Stomach smooth muscle (tissue), 2 donors: ENCODE results near the gene STX1B.

ENCODE experiments used
- H3K27ac ChIP-seq: one replicate; pipeline ENCODE4 v1.7.0; 2013; ENCODE audit warnings: mild to moderate bottlenecking, low read length, inconsistent platforms
- H3K27me3 ChIP-seq, 2 donors: one replicate each; pipeline ENCODE4 v1.7.0; 2013; ENCODE audit warnings: low read length in 2 of 2; ENCODE audit not compliant: insufficient read depth in 2 of 2, control insufficient read depth in 1 of 2
- H3K36me3 ChIP-seq, 2 donors: one replicate each; pipeline ENCODE4 v1.7.0; 2013; ENCODE audit warnings: low read length in 2 of 2; ENCODE audit not compliant: control insufficient read depth in 2 of 2, insufficient read depth in 2 of 2
- H3K4me1 ChIP-seq: one replicate; pipeline ENCODE4 v1.7.0; 2013; ENCODE audit warnings: low read length; ENCODE audit not compliant: control insufficient read depth, insufficient read depth
- H3K4me3 ChIP-seq, 2 donors: one replicate each; pipeline ENCODE4 v1.7.0; 2013; ENCODE audit warnings: low read length in 2 of 2
- H3K9ac ChIP-seq, 2 donors: one replicate each; pipeline ENCODE4 v1.7.0; 2013; ENCODE audit warnings: low read length in 2 of 2, mild to moderate bottlenecking in 1 of 2
- H3K9me3 ChIP-seq, 2 donors: one replicate each; pipeline ENCODE4 v1.7.0; 2013; ENCODE audit warnings: low read length in 2 of 2; ENCODE audit not compliant: control insufficient read depth in 2 of 2
- donor health status: healthy.
- donor health status: Pancreatic carcinoma.

The STX1B gene

DNA sequence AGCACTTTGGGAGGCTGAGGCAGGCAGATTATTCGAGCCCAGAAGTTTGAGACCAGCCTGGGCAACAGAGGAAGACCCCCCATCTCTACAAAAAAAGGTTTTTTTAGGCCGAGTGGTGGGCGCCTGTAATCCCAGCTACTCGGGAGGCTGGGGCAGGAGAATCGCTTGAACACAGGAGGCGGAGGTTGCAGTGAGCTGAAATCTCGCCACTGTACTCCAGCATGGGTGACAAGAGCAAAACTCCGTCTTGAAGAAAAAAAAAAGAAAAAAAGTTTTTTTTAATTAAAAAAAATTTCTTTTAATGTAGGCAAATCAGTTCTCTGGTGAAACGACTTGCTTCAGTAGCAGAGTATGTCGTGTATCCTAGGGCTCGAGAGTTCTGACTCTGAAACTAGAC, 14.5 kb downstream of the STX1B start:
- peak overlapping the region in 1 of 2 donors; percentile 80 for H3K9ac ChIP-seq
- no peaks in the 10 kb centered on the region for H3K27me3 ChIP-seq
- peaks cover 21% of the 10 kb centered on the region for H3K4me1 ChIP-seq
- H3K27ac ChIP-seq: no peak overlapping the region
- H3K9me3 ChIP-seq: no peaks in the 10 kb centered on the region
- no peaks in the 10 kb centered on the region for H3K36me3 ChIP-seq
- peak overlapping the region; percentile 81 to 84 for H3K4me3 ChIP-seq

DNA sequence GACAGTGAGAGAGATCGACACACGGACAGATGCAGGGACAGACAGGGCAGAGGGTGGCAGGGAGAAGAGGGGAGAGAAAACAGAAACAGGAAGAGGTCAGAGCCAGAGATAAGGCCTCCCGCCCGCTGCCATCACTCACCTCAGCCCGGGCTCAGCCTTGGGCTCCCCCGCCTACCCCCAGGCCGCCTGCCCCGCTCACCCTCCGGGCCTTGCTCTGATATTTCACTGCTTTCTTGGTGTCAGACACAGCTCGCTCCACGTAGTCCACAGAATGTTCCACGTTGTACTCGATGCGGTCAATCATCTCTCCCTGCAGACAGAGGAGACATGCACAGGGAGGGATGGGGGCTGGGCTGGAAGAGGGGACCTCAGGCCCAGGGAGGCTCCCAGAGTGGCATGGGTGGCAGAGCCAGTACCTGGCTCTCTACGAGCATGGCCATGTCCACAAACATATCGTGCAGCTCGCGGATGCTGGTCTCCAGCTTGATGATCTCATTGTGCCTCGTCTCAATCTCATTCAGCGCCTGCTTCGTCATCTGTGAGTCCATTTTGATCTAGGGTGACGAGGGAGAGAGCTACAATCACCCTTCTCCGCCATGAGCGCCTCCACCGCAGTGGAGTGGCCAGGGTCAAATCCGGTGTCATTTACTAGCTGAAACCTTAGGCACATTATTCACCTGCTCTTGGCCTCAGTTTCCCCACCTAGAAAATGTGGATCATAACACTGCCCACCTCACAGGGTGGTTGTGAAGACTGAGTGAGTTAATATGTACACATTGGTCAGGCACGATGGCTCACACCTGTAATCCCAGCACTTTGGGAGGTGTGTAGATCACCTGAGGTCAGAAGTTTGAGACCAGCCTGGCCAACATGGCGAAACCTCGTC, 17.3 kb downstream of the STX1B start:
- Histone ChIP-seq H3K9me3 (no peaks in the 10 kb centered on the region), H3K9ac (no peak overlapping the region), H3K36me3 (no peaks in the 10 kb centered on the region), H3K4me3 (no peak overlapping the region), H3K4me1 (peaks cover 17% of the 10 kb centered on the region), H3K27ac (no peak overlapping the region), H3K27me3 (peaks cover 0 to 2% of the 10 kb centered on the region in 2 donors)

DNA sequence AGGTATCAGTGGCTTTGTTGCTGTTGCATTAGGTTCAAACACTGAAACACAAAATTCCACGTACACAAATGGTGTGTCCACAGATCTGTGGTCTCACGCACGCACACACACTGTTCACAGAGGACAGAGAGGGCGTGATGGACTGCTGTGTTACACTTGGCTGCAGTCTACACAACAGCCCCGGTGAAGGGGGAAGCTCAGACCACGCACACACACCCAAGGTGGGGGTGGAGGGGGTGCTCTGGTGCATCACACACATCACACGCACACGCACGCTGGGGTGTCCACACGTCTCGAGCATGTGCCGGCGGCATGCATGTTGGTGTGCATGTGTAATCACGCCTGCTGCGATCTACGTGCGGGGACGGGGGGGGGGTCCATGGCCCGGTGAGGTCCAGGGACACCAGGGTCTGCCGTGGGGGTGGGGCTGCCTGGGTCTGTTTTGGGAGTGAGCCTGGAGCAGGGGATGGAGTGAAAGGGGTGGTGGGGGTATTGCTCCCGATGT, 18.1 kb downstream of the STX1B start:
- Histone ChIP-seq H3K9ac (no peak overlapping the region), H3K27me3 (peaks cover 0 to 2% of the 10 kb centered on the region in 2 donors), H3K4me1 (peaks cover 11% of the 10 kb centered on the region), H3K36me3 (no peaks in the 10 kb centered on the region), H3K27ac (no peak overlapping the region), H3K9me3 (no peaks in the 10 kb centered on the region), H3K4me3 (no peak overlapping the region)

DNA sequence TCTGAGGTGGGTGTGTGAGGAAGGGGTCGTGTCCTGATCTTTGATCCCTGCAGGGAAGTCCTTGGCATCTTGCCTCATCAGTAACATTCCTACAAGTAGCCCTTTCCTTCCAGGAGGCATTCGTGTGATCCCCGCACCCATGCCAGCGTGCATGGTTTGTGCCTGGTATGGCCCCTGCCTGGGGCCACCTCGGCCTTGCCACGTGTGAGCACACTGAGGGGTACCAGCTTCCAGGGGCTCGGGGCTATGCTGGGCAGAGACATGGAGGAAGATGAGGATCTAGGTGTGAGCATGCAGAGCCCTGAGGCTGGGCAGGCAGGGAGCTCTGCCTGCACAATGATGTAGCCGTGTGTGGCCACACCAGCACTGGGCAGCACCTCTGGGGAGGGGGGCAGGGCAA, 19.4 kb downstream of the STX1B start:
- H3K36me3 ChIP-seq: no peaks in the 10 kb centered on the region
- H3K9ac ChIP-seq: no peak overlapping the region
- peaks cover 1% of the 10 kb centered on the region for H3K4me1 ChIP-seq
- peaks cover 0 to 2% of the 10 kb centered on the region in 2 donors for H3K27me3 ChIP-seq
- H3K27ac ChIP-seq: no peak overlapping the region
- no peak overlapping the region for H3K4me3 ChIP-seq
- no peaks in the 10 kb centered on the region for H3K9me3 ChIP-seq

DNA sequence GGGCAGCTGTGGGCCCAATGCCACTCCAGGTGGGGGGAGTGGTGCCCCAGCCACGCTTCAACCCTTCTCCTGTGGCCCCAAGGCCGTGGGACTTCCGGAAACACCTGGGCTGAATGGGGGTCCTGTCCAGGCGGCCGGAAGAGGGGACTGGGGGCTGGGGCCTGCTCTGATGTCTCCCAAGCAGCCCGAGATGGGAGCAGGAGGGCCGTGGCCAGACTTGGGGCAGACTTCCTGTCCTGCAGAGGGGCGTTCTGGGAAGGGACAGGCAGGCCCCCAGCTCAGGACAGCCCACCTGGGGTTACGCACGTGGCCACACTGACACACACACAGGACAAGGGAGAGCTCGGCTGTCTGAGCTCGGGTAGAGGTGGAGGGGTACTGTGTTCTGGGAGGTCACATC, 20.3 kb downstream of the STX1B start:
- no peaks in the 10 kb centered on the region for H3K36me3 ChIP-seq
- no peaks in the 10 kb centered on the region for H3K9me3 ChIP-seq
- H3K27me3 ChIP-seq: peaks cover 0 to 2% of the 10 kb centered on the region in 2 donors
- H3K4me1 ChIP-seq: peaks cover 11% of the 10 kb centered on the region
- H3K9ac ChIP-seq: no peak overlapping the region
- no peak overlapping the region for H3K4me3 ChIP-seq
- no peak overlapping the region for H3K27ac ChIP-seq

DNA sequence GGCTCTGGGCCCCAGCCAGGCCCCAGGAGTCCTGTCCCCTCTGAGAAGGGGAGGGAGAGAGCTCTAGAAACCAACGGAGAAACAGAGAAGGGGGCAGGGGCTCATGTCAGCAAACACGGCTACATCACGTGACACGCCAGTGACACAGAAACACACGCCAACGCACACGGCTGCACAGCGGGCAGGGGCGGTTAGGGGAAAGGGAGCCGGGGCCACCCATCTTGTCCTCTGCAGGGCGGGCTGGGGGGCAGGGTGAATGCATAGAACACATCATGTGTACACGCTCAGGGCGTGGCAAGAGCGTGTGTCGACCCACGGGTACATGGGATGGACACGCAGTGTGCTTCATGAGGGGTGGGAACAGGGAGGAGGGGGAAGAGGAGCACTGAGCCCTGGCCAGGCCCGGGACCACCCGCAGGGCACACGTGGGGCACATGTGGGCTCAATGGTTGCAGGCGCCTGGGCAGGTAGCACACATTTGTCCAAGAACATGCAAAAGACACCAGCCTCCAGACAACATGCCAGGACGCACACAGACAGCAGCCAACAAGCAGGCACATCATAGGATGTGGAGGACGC, 20.9 kb downstream of the STX1B start:
- H3K9ac ChIP-seq: no peak overlapping the region
- no peaks in the 10 kb centered on the region for H3K9me3 ChIP-seq
- H3K4me1 ChIP-seq: peaks cover 13% of the 10 kb centered on the region
- no peaks in the 10 kb centered on the region for H3K36me3 ChIP-seq
- no peak overlapping the region for H3K4me3 ChIP-seq
- peaks cover 0 to 2% of the 10 kb centered on the region in 2 donors for H3K27me3 ChIP-seq
- H3K27ac ChIP-seq: no peak overlapping the region

DNA sequence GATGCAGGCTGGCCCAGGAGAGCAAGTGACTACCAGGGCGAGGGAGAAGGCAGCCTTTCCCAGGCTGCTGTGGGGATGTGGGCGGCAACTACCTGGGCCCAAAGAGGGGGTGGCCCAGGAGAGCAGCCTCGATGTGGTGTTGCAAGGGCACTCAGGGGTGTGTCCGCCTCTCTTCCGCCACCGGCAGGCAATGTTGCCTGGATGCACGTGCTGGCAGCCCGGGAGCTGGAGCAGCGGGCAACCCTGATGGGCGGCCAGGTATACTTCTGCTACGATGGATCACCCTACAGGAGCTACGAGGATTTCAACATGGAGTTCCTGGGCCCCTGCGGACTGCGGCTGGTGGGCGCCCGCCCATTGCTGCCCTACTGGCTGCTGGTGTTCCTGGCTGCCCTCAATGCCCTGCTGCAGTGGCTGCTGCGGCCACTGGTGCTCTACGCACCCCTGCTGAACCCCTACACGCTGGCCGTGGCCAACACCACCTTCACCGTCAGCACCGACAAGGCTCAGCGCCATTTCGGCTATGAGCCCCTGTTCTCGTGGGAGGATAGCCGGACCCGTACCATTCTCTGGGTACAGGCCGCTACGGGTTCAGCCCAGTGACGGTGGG, 22.8 kb downstream of the STX1B start:
- H3K4me3 ChIP-seq: no peak overlapping the region
- peaks cover 0 to 2% of the 10 kb centered on the region in 2 donors for H3K27me3 ChIP-seq
- H3K4me1 ChIP-seq: peaks cover 13% of the 10 kb centered on the region
- no peak overlapping the region for H3K9ac ChIP-seq
- H3K27ac ChIP-seq: no peak overlapping the region
- H3K36me3 ChIP-seq: peaks cover 7 to 9% of the 10 kb centered on the region in 2 donors
- no peaks in the 10 kb centered on the region for H3K9me3 ChIP-seq

DNA sequence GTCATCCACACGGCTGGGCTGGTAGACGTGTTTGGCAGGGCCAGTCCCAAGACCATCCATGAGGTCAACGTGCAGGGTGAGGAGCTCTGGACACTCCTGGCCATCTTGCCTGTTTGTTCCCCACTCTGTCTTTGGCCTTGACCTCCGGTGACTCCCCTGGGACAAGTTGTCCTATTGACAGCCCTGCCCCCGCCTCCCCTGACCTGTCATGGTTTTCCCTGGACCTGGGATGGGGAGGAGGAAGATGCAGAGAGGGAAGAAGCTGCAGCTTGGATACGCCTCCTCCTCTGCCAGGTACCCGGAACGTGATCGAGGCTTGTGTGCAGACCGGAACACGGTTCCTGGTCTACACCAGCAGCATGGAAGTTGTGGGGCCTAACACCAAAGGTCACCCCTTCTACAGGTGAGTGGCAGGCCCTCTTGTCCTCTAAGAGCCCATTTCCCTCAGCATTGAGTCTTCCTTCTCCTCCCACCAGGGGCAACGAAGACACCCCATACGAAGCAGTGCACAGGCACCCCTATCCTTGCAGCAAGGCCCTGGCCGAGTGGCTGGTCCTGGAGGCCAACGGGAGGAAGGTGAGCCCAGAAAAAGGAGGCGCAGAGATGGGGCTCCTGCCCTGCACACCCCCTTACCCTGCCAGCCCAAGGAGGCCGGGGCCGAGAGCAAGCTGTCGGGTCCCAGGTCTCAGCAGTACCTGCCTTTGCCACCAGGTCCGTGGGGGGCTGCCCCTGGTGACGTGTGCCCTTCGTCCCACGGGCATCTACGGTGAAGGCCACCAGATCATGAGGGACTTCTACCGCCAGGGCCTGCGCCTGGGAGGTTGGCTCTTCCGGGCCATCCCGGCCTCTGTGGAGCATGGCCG, 24.1 kb downstream of the STX1B start:
- H3K27ac ChIP-seq: no peak overlapping the region

DNA sequence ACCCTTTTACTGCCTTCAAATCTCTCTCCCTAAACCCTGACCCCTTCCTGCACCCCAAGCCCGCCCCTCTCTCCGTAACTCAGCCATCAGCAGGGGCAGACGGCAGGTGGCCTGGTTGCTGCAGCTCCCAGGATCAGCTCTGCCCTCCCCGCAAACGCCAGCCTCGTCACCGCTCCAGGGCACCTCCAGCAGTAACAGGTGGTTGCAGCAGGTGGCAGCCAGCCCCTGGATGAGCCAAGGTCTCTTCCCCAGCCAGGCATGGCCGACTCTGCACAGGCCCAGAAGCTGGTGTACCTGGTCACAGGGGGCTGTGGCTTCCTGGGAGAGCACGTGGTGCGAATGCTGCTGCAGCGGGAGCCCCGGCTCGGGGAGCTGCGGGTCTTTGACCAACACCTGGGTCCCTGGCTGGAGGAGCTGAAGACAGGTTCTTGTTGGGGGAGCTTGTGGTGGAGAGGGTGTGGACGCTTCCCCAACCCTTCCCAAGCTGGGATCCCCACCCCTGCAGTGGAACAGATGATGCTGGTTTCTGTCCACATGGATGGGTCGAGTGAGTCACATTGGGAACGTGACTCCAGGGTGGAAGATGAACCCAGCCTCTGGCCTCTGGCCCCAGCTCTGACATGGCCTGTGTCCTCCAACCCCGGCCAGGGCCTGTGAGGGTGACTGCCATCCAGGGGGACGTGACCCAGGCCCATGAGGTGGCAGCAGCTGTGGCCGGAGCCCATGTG, 24.9 kb downstream of the STX1B start:
- no peaks in the 10 kb centered on the region for H3K9me3 ChIP-seq
- H3K9ac ChIP-seq: peak overlapping the region; percentile 43 to 71
- peaks cover 13% of the 10 kb centered on the region for H3K4me1 ChIP-seq
- H3K4me3 ChIP-seq: peak overlapping the region; percentile 61 to 76
- peaks cover 0 to 2% of the 10 kb centered on the region in 2 donors for H3K27me3 ChIP-seq
- no peak overlapping the region for H3K27ac ChIP-seq
- H3K36me3 ChIP-seq: peaks cover 12 to 21% of the 10 kb centered on the region in 2 donors

More for the DNA sequence above, 24.1 kb downstream of the STX1B start:
- H3K36me3 ChIP-seq: peaks cover 7 to 18% of the 10 kb centered on the region in 2 donors
- no peak overlapping the region for H3K9ac ChIP-seq
- H3K9me3 ChIP-seq: no peaks in the 10 kb centered on the region
- H3K4me3 ChIP-seq: peak overlapping the region in 1 of 2 donors; percentile 76
- H3K27me3 ChIP-seq: peaks cover 0 to 2% of the 10 kb centered on the region in 2 donors
- H3K4me1 ChIP-seq: peaks cover 13% of the 10 kb centered on the region
